Suprapubic skin (tissue), 4 donors: ENCODE measurements around the gene SLC27A6. TPM values are rescaled to one million over a fixed set of nuclear protein-coding genes. Genes with fewer than 3 reads are reported as not detected.
"Not testable (repeated sequence)": the region's sequence is repeated elsewhere in the genome, so short reads cannot be mapped to it uniquely, and the experiment has no call there.

ENCODE experiments used
- DNase-seq, 2 donors: peaks; one replicate each; pipeline ENCODE4 v3.0.0-alpha.2; 2019; ENCODE audit warnings: low spot score in 2 of 2
- H3K27ac ChIP-seq: fragments of 200-600 bp; sonication (generic); one replicate; pipeline ENCODE4 v1.5.1; 2019
- H3K27me3 ChIP-seq: fragments of 200-600 bp; sonication (generic); one replicate; pipeline ENCODE4 v1.5.1; 2019
- H3K36me3 ChIP-seq: fragments of 200-600 bp; sonication (generic); one replicate; pipeline ENCODE4 v1.5.1; 2019
- H3K4me1 ChIP-seq: fragments of 200-600 bp; sonication (generic); one replicate; pipeline ENCODE4 v1.5.1; 2019
- H3K4me3 ChIP-seq: fragments of 200-600 bp; sonication (generic); one replicate; pipeline ENCODE4 v1.5.1; 2019; ENCODE audit warnings: mild to moderate bottlenecking
- H3K9me3 ChIP-seq: fragments of 200-600 bp; sonication (generic); one replicate; pipeline ENCODE4 v1.5.1; 2019
- EP300 ChIP-seq: sonication (generic); formaldehyde crosslinking; IDR thresholded peaks from one replicate; pipeline ENCODE4 v1.6.1; 2017; ENCODE audit warnings: antibody characterized with exemption
- POLR2A ChIP-seq, 2 donors: fragments of 450-650 bp; IDR thresholded peaks; one replicate each; pipeline ENCODE4 v1.6.1; 2017; ENCODE audit warnings: antibody characterized with exemption in 2 of 2, mild to moderate bottlenecking in 2 of 2, moderate library complexity in 2 of 2
- POLR2AphosphoS5 ChIP-seq, 3 donors: sonication (generic); formaldehyde crosslinking; IDR thresholded peaks; one replicate each; pipeline ENCODE4 v1.6.1; 2017; ENCODE audit warnings: antibody characterized with exemption in 3 of 3
- WGBS: methylation state at CpG from one replicate; pipeline ENCODE4 v1.1.5; 2018; 5-methylcytosine and 5-hydroxymethylcytosine counted together
- total RNA-seq, 4 donors: library from RNA; depleted of rRNA; stranded (reverse); fragments of >200 nt; gene quantifications; one replicate each; pipeline ENCODE4 v1.1.0, GENCODE V29; 2016
- TF ChIP-seq, protein P1 (sequence below), 2 donors: fragments of 200-600 bp in 1 of 2; fragments of 450-650 bp in 1 of 2; sonication (generic) in 1 of 2; IDR thresholded peaks; one replicate each; pipeline ENCODE4 v1.5.1; 2016 to 2019; ENCODE audit warnings: antibody characterized with exemption in 2 of 2, mild to moderate bottlenecking in 1 of 2, moderate library complexity in 1 of 2

SLC27A6 gene
- total RNA-seq, 4 donors from 2014 or later: 0.40 to 6.7 (median 2.3) TPM

DNA sequence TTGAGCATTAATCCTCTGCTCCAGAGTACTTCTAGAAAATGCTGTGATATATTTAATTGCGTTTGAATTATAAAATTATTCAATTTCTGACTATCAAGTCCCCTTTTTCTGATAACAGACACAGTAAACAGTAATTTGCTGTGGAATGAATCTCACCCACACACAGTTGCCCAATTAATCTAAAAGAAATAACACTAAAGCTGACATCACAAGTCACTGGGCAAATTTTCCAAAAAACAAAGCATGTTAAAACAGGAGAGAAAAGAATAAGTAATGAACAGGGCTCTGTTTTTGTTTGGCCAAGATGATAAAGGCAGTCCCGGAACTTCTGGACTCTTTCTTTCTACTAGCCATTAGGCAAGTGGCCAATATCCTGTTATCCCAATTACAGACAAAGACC is 56.5 kb downstream of the SLC27A6 start:
- DNase-seq: no peak
- no peaks in the 10 kb centered on the region for H3K36me3 ChIP-seq
- no peak overlapping the region for H3K27ac ChIP-seq
- no peaks in the 10 kb centered on the region for H3K4me1 ChIP-seq
- H3K27me3 ChIP-seq: no peaks in the 10 kb centered on the region
- no peak overlapping the region for H3K4me3 ChIP-seq
- H3K9me3 ChIP-seq: no peaks in the 10 kb centered on the region
- TF ChIP-seq POLR2A (IDR thresholded peaks at IDR 0.05): no peak
- TF ChIP-seq, protein P1, sequence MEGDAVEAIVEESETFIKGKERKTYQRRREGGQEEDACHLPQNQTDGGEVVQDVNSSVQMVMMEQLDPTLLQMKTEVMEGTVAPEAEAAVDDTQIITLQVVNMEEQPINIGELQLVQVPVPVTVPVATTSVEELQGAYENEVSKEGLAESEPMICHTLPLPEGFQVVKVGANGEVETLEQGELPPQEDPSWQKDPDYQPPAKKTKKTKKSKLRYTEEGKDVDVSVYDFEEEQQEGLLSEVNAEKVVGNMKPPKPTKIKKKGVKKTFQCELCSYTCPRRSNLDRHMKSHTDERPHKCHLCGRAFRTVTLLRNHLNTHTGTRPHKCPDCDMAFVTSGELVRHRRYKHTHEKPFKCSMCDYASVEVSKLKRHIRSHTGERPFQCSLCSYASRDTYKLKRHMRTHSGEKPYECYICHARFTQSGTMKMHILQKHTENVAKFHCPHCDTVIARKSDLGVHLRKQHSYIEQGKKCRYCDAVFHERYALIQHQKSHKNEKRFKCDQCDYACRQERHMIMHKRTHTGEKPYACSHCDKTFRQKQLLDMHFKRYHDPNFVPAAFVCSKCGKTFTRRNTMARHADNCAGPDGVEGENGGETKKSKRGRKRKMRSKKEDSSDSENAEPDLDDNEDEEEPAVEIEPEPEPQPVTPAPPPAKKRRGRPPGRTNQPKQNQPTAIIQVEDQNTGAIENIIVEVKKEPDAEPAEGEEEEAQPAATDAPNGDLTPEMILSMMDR (IDR thresholded peaks at IDR 0.05): no peak
- TF ChIP-seq EP300: no peak
- no peak for TF ChIP-seq POLR2AphosphoS5 (IDR thresholded peaks at IDR 0.05)
- 61% methylated on average over 2 of the region's 2 CpGs for WGBS

DNA sequence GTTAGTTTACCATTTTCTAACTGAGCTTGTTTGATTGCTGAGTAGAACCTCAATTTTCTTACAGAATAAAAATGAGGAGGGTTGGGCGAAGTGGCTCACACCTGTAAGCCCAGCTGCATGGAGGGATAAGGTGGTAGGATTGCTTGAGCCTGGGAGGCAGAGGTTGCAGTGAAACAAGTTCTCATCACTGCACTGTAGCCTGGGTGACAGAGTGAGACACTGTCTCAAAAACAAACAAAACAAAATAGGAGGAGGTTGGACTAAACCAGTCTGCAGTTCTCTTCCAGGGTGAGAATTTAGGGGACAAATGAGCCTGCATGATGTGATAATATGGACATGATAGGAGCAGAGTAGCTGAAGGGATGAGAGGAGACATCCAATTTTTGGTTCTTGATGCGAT is 57.3 kb downstream of the SLC27A6 start:
- Histone ChIP-seq H3K27ac (no peak overlapping the region), H3K36me3 (no peaks in the 10 kb centered on the region), H3K4me1 (no peaks in the 10 kb centered on the region), H3K27me3 (no peaks in the 10 kb centered on the region), H3K4me3 (no peak overlapping the region), H3K9me3 (no peaks in the 10 kb centered on the region)
- WGBS: 86% methylated on average over 2 of the region's 2 CpGs
- TF ChIP-seq POLR2AphosphoS5 (IDR thresholded peaks at IDR 0.05) (no peak), POLR2A (IDR thresholded peaks at IDR 0.05) (no peak), EP300 (no peak)
- TF ChIP-seq, protein P1 (IDR thresholded peaks at IDR 0.05): no peak
- no peak for DNase-seq

DNA sequence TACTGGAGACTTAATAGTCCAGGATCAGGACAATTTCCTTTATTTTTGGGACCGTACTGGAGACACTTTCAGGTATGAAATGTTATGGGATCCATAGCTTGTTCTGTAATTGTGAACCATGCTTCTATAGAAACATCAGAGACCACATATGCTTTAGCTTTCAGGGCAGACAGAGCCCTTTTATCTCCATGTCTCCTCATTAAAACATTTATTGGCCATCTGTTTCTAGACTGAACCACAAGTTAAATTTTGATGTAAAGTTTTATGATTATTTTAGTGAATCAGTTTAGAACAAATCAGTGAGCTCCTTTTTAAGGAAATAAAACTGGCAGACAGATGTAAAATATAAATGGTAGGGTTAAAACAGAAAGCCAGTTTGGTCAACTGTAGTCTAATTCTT is 62.0 kb downstream of the SLC27A6 start:
- no peak for DNase-seq
- WGBS: 89% methylated on average over 1 of the region's 1 CpG
- no peak for TF ChIP-seq EP300
- TF ChIP-seq POLR2A (IDR thresholded peaks at IDR 0.05): no peak
- TF ChIP-seq POLR2AphosphoS5 (IDR thresholded peaks at IDR 0.05): no peak
- TF ChIP-seq, protein P1 (IDR thresholded peaks at IDR 0.05): no peak
- no peaks in the 10 kb centered on the region for H3K9me3 ChIP-seq
- no peaks in the 10 kb centered on the region for H3K36me3 ChIP-seq
- H3K4me1 ChIP-seq: no peaks in the 10 kb centered on the region
- H3K4me3 ChIP-seq: no peak overlapping the region
- no peaks in the 10 kb centered on the region for H3K27me3 ChIP-seq
- H3K27ac ChIP-seq: no peak overlapping the region

DNA sequence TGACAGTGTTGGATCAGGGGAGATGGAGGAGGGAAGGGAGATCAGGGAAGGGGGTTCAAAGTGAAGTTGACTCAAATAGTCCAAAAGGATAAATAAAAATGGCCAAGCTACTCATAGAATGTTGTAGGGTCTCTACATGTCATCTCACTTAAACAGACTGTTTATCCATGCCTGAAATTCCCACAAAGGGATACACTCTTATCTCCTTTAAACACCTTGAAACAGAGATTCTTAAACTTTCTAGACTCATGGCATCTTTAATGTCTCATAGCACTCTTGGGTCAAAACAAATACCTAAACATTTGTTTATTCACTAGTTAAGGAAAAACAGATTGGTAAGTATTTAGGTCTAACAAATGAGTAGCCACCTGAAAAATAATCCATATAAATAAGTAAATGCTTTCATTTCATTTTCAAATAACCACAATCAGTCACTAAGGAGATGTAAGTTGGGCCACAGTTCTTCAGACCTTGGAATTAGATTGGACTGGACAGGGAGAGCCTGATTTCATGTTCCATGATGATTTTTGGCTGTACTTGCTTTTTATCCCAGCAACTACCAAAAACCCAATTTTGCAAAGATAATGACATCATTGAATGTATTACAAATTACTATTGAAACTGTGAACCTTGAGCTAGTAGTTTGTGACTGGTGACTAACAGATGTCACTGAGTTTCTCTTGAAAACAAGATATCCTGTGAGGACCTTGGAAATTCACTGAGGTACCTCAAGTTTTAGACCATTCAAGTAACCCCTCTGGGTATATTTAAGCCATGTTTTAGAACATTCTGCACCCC is 66.8 kb downstream of the SLC27A6 start:
- Histone ChIP-seq H3K27ac (no peak overlapping the region), H3K4me3 (no peak overlapping the region), H3K36me3 (no peaks in the 10 kb centered on the region), H3K4me1 (no peaks in the 10 kb centered on the region), H3K27me3 (no peaks in the 10 kb centered on the region), H3K9me3 (no peaks in the 10 kb centered on the region)
- TF ChIP-seq POLR2A (IDR thresholded peaks at IDR 0.05): no peak
- TF ChIP-seq POLR2AphosphoS5 (IDR thresholded peaks at IDR 0.05): no peak
- no peak for TF ChIP-seq EP300
- TF ChIP-seq, protein P1 (IDR thresholded peaks at IDR 0.05): no peak
- DNase-seq: no peak

DNA sequence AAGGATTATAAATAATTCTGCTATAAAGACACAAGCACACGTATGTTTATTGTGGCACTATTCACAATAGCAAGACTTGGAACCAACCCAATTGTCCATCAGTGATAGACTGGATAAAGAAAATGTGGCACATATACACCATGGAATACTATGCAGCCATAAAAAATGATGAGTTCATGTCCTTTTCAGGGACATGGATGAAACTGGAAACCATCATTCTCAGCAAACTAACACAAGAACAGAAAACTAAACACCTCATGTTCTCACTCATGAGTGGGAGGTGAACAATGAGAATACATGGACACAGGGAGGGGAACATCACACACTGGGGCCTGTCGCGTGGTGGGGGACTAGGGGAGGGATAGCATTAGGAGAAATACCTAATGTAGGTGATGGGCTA is 71.0 kb downstream of the SLC27A6 start:
- WGBS: 97% methylated on average over 3 of the region's 3 CpGs
- not testable (repeated sequence) for H3K4me3 ChIP-seq

More for the DNA sequence above, 71.0 kb downstream of the SLC27A6 start:
- H3K27ac ChIP-seq, H3K36me3 ChIP-seq, H3K9me3 ChIP-seq, DNase-seq, H3K4me1 ChIP-seq, H3K27me3 ChIP-seq: not testable (repeated sequence)
